ENCODE results near the gene EXD3. TPM values are rescaled to one million over a fixed set of nuclear protein-coding genes. Genes with fewer than 3 reads are reported as not detected.

EXD3 gene
- total RNA-seq, 2 experiments from 2014 or later, result 20.8 to 27.0 TPM

DNA sequence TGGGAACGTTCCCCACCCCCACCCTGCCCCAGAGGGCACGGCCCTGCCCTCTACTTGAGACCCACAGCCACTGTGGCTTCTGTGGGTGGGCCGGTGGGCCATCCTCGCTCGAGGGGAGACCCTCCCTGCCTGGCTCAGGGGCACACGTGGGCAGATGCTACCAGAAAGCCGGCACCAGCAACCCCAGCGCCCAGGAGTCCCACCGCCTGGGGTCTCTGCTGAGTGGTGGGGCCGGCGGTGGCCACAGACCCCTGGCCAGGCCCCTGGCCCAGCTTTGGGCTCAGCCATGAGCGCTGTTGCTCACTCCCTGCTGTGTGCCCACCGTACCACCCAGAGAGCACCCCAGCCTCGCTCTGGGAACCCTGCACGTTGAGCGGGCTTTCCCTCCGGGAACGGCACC is 104.4 kb downstream of the EXD3 start:
- TF ChIP-seq EZH2phosphoT487 (IDR thresholded peaks at IDR 0.05; ENCODE audit: borderline replicate concordance, low read depth, low read length), result no peak
- TF ChIP-seq, protein P1, sequence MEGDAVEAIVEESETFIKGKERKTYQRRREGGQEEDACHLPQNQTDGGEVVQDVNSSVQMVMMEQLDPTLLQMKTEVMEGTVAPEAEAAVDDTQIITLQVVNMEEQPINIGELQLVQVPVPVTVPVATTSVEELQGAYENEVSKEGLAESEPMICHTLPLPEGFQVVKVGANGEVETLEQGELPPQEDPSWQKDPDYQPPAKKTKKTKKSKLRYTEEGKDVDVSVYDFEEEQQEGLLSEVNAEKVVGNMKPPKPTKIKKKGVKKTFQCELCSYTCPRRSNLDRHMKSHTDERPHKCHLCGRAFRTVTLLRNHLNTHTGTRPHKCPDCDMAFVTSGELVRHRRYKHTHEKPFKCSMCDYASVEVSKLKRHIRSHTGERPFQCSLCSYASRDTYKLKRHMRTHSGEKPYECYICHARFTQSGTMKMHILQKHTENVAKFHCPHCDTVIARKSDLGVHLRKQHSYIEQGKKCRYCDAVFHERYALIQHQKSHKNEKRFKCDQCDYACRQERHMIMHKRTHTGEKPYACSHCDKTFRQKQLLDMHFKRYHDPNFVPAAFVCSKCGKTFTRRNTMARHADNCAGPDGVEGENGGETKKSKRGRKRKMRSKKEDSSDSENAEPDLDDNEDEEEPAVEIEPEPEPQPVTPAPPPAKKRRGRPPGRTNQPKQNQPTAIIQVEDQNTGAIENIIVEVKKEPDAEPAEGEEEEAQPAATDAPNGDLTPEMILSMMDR (conservative IDR thresholded peaks at IDR 0.05; ENCODE audit: low read length), result no peak
- Histone ChIP-seq H3K4me3 (ENCODE audit: low read depth, low read length, poor library complexity, severe bottlenecking) (no peak overlapping the region), H3K79me2 (ENCODE audit: insufficient read depth, low read depth, low read length) (no peaks in the 10 kb centered on the region), H3K4me1 (ENCODE audit: insufficient read depth, low read length, poor library complexity, severe bottlenecking) (peaks cover 41% of the 10 kb centered on the region), H3K9me2 (ENCODE audit: insufficient read depth, low read length) (no peaks in the 10 kb centered on the region), H2AFZ (ENCODE audit: low read length) (no peak overlapping the region), H3K27ac (ENCODE audit: low read depth, low read length, poor library complexity, severe bottlenecking) (no peak overlapping the region), H3K9me3 (ENCODE audit: low read length) (no peaks in the 10 kb centered on the region), H4K20me1 (ENCODE audit: insufficient read depth, low read length) (no peaks in the 10 kb centered on the region), H3K4me2 (ENCODE audit: low read length) (no peak overlapping the region), H3K36me3 (ENCODE audit: insufficient read depth, low read length) (no peaks in the 10 kb centered on the region)
- ChIA-PET CTCF (ENCODE audit: unreplicated experiment) (no interaction called here), POLR2A (no interaction called here)
- intact Hi-C loops (cut with micrococcal nuclease; ENCODE audit: unreplicated experiment), result no loop called here
- no peak for DNase-seq (ENCODE audit: low spot score)
- no TSS peak for BruUV-seq (replicated peaks)

DNA sequence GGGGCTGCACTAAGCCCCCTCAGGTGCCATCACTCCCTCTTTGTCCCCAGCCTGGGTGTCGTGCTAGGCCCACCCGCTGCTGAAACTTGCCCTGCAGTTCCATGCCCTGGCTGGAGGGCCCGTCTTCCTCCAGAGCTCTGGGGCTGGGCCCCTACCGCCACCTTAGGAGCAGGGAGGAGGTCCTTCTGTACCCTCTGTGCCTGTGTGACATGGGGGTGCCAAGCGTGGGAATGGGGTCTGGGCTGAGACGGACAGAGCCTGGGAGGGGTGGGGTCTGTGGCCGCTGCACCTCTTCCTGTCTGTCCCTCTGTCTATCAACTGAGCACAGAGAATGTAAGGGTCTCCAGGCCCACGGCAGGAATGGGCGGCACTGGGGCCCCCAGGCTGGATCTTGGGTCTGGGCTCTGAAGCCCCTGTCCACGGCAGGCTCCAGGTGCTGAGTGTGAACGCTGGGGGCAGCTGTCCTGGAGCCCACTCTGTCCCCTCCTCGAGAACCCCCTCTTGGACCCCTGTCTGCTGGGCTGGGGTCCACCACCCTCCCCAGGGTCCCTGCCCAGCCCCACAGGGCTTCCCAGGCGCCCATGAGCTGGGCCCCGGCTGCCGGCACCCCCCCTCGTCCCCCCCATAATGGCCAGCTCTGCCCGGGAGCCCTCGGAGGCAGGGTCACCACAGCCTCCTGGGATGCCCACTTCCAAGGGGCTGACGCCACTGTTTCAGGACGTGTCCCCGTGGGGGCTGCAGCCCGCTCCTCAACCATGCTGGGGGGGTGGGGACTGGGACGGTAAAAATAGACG is 105.0 kb downstream of the EXD3 start:
- peaks cover 41% of the 10 kb centered on the region for H3K4me1 ChIP-seq (ENCODE audit: insufficient read depth, low read length, poor library complexity, severe bottlenecking)
- POLR2A ChIA-PET, result interaction anchor here (0.7 kb wide), 1 partner anchor 378 kb away, joined by 3 read pairs; no protein-coding TSS in a partner anchor

More for the DNA sequence above, 105.0 kb downstream of the EXD3 start:
- Histone ChIP-seq H3K36me3 (ENCODE audit: insufficient read depth, low read length) (no peaks in the 10 kb centered on the region), H3K9me3 (ENCODE audit: low read length) (no peaks in the 10 kb centered on the region), H2AFZ (ENCODE audit: low read length) (no peak overlapping the region), H3K9me2 (ENCODE audit: insufficient read depth, low read length) (no peaks in the 10 kb centered on the region), H3K27ac (ENCODE audit: low read depth, low read length, poor library complexity, severe bottlenecking) (no peak overlapping the region), H3K4me3 (ENCODE audit: low read depth, low read length, poor library complexity, severe bottlenecking) (no peak overlapping the region), H3K4me2 (ENCODE audit: low read length) (no peak overlapping the region), H4K20me1 (ENCODE audit: insufficient read depth, low read length) (no peaks in the 10 kb centered on the region), H3K79me2 (ENCODE audit: insufficient read depth, low read depth, low read length) (no peaks in the 10 kb centered on the region)
- no TSS peak for BruUV-seq (replicated peaks)
- DNase-seq (ENCODE audit: low spot score), result no peak
- CTCF ChIA-PET (ENCODE audit: unreplicated experiment), result no interaction called here
- TF ChIP-seq, protein P1 (conservative IDR thresholded peaks at IDR 0.05; ENCODE audit: low read length), result no peak
- no peak for TF ChIP-seq EZH2phosphoT487 (IDR thresholded peaks at IDR 0.05; ENCODE audit: borderline replicate concordance, low read depth, low read length)
- intact Hi-C loops (cut with micrococcal nuclease; ENCODE audit: unreplicated experiment), result no loop called here
